Measurements from ENCODE around the gene PSMB1.

The PSMB1 gene

DNA sequence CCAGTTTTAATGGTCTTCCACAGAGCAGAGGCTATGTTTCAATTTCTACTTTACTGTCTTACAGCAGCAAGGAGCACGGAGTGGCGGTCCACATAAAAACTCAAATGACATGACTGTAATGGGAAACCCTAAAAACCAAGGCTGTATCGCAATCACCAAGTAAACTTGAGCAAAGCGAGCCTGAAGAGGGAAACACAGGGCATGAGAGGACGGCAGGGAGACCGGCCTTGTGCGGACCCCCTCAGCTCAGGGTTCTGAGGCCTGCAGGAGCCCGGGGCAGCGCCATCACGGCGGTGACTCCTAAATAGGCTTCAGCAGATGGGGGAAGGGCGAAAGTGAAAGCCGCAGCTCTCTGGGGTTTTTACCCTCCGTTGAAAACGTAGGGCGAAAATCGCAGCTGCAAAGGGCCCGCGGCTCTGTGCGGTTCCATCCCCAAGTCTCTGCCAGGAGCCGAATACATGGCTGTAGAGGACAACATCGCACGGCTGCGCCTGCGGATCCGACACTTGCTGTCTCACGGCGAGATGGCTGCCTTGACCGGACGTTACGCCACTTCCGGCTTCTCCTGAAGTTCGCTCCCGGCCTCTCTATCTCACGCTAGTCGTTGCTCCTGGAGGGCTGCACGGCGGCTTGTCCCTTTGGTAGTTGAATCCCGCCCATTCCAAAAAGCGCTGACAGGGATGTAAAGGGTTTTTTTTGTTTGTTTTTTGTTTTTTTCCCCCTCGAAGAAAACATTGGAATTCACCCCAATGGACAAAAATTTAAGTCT is at the start of gene PSMB1:
TSS of gene PSMB1 (minus strand) at position 543 of the 769 bp plus-strand sequence. CDS start at position 478, 65 bp downstream.
- peak; percentile 57 to 97 (median 92) for DNase-seq

DNA sequence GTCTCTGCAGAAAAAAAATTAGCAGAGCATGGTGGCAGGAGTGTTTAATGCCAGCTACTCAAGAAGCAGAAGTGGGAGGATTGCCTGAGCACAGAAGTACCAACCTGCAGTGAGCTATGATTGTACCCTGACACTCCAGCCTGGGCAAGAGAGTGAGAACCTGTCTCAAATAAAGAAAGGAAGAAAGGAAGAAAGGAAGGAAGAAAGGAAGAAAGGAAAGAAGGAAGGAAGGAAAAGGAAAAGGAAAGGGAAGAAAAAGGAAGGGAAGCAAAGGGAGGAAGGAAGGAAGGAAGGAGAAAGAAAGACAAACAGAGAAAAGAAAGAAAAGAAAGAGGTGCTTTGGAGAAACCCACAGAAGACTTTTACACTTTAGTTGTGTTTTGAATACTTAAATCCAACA is 44.2 kb upstream of the PSMB1 start:
- DNase-seq: no peak

DNA sequence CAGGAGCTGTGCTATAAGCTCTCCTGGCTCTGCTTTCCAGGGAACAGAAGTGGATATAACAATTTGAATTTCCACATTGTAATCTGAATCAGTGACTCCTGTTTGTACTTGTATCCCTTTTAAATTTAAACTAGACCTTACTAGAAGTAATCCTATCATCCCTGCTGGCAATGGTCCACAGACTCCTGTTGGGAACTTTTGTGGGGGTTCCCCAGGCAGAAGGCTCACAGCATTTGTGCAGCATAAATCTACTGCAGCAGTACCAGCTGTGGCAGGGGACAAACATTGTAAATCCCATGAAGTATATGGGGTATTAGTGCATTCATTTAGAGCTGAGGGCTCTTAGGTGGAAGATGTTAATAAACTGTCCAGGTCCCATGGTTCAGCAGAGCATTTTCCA is 43.3 kb upstream of the PSMB1 start:
- no peak for DNase-seq

DNA sequence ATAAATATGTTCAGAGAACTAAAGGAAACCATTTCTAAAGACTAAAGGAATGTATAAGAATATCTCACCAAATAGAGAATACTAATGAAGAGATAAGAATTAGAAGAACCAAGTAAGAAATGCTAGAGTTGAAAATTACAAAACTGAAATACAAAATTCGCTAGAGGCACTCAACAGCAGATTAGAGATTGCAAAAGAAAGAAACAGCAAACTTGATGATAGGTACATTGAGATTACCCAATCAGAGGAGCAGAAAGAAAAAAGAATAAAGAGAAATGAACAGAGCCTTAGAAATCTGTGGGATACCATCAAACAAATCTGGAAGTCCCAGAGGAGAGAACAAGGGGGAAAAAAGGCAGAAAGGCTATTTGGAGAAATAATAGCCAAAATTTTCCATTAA is 37.6 kb upstream of the PSMB1 start:
- no peak for DNase-seq

DNA sequence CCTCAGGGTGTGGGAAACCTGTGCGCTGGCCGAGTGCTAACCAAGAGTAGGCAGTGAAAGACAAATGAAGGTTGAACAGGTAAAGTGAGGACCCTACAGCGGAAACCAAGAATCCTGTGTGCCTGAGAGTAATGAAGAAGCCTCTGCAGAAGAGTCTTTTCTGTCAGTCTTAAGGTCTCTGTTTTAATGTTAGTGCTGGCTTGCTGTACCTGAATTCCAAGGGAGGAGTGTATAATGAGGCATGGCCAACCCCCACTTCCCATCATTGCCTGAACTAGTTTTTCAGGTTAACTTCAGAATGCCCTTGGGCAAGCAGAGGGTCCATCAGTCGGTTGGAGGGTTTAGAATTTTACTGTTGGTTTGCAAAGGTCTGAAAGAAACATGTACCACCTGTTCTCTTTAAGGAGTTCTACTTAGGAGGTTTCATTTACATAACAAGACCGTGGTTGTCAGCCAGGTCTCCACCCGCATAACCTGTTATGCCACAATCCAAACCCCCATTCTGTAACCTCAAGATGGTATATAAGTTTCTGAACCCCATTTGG is 31.9 kb upstream of the PSMB1 start:
- DNase-seq: no peak

DNA sequence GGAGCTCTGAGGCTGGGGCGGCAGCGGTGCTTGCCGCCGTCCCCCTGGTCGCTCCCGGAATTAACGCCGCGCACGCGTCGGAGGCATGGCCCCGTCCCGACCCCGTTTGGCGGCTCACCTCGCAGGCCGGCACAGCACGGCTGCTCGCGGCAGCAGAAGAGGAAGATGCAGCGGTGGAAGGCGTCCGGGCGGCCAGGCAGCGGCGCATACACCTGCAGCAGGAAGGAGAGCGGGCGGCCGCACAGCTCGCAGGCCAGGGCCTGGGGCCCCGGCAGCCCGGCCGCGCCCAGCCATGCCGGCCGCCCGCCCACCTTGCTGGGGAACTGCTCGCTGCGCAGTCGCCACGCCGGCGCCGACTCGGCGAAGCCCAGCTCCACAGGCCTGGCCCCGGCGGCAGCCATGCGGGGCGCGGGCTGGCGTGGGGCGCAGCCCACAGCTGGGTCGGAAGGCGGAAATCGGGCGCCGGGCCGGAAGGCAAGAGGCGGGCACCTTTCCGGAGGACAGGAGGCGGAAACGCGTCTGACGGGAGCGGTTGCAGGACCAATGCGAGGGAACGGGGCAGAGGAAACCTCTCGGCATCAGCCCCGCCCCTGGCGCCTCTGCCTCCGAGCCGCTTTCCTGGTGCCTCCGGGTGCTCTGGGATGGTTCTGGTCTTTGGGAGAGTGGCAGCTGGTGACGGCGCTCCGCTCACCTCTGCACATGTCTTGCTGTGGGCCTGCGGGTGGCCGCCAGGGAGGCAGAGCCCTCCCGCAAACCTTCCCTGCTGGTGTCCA is 31.3 kb upstream of the PSMB1 start, which contains the start of gene PDCD2:
TSS of gene PDCD2 (minus strand) at position 457 of the 773 bp plus-strand sequence. CDS start at position 401, 56 bp downstream.
- DNase-seq: peak; percentile 44 to 93 (median 83)

DNA sequence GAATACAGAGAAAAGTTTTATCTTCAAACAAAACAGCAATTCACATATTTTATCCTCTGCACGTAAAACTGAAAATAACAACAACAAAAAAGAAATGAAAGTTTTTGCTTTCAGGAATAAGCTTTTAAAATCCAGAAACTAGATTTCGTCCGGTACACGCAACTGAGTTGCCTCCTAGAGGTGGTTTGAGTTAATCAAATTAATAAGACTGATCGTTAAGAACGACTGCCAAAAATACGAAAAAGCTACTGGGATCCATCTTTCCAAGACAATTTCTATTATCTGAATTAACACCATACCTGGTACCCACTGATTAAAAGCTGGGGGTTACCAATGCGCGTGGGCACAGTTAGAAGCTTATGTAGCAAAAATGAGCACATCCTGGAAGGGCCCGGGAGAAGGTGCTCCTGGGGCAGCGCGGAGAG is 30.7 kb upstream of the PSMB1 start:
- DNase-seq: peak in 1 of 56 donors; percentile 6

DNA sequence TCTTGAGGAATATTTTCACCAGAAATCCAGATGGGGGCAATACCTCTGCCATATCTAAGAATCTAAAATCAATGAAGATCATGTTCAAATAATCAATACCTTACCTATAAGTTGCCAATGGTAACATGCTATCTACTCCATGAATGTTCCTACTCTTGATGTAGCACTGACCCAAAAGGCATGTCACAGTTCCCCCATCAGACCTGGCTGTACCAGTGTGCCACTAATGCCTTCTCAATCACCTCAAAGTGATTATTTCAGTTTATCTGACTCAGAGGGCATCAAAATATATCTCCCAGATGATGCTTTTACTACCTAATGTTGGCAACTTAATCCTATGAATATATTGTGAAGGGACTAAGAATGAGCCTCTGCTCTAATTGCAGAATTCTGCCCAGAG is 25.8 kb upstream of the PSMB1 start:
- DNase-seq: no peak

DNA sequence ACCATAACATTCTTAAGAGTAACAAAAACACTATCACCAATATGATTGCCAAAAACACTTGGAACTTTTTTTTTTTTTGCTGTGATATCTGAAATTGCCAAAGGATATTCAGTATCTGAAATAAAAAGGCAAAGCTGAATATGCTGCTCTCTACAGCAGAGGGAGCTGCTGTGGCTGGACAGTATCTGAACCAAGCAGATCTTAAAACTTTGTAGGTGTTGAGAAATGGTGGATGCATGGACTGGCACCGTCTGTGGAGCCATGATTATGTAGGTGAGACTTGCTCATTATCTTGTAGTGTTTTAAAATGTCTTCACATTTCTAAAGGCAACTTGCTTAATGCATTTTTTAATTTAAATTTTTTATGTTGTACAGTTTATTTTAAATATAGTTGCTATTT is 22.1 kb upstream of the PSMB1 start:
- DNase-seq: no peak

DNA sequence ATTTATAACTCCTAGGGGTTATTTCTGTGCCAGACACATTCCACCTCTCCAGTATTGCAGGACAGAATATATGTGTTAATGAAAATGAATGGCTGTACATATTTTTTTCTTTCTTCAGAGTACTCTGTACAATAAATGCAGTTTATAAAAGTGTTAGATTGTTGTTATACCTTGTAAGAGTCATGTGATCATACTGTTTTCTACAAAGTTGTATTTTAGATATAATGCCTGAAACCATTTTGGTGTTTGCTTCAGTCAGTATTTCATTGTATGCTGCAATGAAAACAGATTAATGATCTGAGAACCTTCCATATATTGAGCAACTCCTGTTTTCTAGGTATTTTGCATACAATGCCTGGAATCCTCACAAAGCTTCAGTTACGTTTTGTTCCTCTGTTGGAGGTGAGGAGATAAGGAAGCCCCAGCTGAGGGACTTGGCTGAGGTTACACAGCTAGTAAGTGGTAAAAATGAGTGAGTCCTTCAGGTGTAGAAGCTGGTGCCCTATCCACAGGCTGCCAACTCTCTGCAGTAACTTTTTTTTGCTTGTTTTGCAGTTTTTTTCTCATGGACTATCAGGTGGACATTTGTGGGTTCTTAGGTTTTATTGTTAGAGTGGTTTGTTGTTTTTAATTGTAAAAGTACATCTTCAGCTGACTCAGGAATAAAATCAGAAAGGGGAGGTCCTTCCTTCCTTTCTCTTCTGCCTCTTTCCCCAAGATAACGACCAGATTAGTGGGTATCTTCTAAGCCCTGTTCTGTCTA is 19.8 kb upstream of the PSMB1 start:
- no peak for DNase-seq

DNA sequence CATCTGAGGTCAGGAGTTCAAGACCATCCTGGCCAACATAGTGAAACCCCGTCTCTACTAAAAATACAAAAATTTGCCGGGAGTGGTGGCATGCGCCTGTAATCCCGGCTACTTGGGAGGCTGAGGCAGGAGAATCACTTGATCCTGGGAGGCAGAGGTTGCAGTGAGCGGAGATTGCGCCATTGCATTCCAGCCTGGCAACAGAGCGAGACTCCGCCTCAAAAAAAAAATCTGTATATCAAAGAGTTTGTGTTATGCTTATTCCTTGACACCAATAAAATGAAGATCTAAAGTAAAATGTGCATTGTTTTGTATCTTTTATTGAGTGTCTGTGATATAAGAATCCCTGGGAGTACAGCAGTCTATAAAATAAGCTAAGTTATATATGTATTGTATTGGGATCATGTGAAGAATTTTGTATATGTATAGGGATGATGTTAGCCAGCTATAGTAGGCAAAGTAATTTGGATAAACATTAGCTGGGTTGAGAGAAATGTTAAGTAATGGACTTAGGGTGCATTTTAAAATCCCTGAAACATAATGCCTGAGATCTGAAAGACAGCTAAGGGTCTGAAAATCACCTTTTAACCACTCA is 11.9 kb upstream of the PSMB1 start:
- no peak for DNase-seq

DNA sequence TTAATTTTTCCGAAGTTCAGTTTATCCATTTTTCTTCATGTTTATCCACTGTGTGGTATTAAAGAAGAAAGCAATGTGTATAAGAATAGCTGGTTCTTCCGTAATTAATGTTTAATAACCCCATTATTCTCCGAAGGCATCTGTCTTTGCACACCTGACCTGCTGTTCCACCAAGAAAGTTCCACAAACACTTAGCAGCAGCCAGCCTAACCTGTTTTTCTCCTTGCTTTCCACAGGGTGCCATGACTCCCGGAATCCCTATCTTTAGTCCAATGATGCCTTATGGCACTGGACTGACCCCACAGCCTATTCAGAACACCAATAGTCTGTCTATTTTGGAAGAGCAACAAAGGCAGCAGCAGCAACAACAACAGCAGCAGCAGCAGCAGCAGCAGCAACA is 8.4 kb upstream of the PSMB1 start:
- DNase-seq: no peak

DNA sequence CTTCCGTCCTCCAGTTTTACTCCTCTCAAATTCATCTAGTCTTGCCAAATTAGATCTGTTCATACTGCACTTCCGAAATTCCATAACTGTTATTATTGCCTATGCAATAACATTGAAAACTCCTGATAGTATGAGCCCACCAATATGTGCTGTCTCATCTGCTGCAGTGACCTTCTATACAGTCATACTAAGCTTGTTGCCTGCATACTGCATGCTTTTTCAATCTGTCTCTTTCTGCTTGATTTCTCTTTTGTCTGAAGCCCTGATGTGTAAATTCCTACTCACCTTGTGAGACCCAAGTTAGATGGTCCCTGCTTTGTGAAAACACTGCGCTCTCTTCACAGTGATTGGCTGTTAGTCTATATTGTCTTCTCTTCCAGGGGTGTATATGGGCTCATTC is 2.2 kb upstream of the PSMB1 start:
- DNase-seq: no peak

DNA sequence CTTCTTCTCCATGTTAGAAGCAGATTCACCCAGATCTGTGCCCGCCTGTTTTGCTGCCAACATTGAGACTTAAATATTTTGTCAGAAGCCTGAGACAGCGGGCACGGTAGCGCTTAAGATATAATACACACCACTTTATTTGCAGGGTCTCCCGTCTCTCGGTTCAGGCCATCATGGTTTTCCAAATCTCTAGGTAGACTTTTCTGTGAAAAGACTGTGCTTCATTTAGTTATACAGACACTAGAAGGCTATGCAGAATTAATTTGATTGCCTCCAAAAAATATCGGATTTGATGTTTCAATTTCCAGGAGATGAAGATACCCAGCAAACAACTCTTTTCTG is 1.7 kb upstream of the PSMB1 start:
- no peak for DNase-seq

DNA sequence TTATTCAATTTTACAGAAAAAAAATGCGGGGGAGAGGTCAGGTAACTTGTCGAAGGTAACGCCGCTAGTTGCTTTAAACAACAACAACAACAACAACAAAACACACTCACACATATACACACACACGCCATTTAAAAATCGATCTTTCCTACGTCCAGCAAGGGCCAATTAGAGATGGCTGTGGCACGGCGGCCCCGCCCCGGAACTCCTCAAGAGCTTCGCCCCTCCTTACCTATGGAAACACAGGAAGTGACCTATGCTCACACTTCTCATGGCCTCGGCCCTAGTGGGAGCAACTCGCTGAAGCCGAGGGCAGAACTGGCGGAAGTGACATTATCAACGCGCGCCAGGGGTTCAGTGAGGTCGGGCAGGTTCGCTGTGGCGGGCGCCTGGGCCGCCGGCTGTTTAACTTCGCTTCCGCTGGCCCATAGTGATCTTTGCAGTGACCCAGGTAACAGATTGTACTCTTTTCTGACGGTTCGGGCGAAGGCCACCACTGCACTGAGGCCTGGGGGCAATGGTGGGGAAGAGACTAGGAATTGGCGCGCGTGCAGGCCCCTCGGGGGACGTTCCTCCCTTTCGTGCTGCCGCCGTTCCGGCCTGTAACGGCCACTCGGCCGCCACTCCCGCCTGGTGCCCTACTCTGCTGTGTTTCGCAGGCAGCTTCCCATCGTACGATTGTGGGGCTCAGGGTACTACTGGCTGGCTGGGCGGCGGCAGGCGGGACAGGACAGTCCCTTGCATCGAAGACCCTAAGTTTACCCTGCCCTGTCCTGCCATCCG is 1.1 kb upstream of the PSMB1 start, which contains the start of gene TBP:
TSS of gene TBP (plus strand) at position 357 of the 783 bp plus-strand sequence. CDS start 2,661 bp downstream, outside the sequence.
- DNase-seq: peak; percentile 66 to 99 (median 96)

DNA sequence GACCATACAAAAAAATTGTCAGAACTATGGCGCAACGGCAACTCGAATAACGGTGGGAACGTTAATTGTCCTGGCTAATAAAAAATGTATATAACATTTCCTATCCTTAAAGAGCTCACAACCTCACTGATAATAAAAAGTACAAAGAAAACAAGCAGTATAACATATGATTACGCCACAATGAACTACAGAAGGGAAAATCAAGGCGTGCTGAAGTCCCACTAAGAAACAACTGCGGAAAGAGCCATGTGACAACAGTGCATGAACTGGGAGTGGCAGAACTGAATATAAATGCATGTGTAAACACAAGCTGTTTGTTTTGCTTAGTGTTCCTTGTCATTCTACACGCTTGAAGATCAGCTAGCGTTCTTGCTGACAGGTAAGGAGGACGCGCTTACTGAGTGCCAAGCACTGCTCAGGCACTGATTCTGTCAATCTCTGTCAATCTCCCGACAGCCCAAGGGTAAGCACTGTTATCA is 466 bp upstream of the PSMB1 start:
- DNase-seq: peak in 15 of 56 donors; percentile 33 to 81 (median 58)

DNA sequence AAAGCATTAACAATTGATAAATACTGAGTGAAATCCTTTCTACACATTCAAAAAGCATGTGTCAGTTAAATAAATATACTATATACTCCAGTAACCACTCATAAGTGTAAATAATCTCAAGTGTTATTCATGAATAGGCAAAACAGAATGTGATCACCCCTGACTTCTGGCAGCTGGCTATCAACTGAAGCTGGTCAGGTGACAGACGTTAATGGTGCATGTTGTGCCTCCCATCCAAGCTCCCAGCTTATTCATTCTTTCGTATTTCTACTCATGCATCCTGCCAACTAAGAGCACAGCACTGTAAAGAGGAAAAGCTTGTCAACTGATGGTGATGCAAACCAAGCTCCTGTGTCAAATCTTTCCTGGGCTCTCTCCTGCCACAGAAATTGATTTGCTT is 7.7 kb downstream of the PSMB1 start:
- DNase-seq: no peak

DNA sequence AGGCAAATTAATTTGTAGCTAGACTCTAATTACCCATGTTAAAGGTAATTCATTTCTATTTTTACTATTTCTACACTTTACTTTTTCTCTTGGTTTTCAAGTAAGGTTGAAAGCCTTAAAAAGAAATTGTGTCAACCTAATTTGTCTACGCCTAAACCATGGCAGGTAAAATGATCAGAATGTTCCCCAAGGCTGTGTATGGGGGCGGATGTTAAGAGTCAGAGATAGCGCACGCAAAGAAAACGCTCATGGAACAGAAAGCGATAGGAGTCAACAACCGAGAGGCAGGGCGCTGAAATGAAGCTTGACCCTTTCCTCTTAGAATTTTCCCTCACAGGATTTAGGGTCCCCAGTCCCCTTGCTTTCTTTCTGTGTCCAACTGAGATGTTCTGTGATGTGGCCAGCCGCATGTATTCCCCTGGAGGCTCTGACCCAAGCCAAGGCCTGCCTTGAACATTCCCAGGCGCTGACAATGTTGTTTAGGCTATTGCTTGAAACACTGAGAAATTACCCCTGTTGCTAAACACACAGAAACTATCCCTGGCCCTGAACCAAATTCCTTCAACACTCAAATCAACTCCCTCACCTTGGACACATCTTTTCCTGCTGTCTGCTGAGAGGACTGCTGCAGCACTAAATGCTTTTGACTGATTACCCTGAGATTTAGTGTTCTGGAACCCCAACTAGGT is 10.9 kb downstream of the PSMB1 start:
- no peak for DNase-seq

DNA sequence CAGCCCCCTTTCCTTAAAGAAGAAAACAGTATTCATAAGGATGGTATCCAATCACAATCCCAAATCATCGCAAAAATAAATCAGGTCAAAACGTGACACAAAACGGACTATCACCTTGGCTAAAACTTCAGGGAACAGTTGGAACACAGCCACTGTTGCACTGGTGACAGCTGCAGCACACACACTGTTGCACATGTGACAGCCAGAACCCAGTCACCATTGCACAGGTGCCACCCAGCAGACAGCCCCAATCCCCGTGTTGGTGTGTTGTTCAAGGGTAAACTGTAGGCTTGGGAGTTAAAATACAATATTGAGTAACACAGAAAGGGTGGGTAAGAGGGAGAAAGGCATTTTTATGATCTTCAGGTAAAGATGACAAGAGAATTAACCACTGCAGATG is 15.8 kb downstream of the PSMB1 start:
- no peak for DNase-seq

Data from amygdala (tissue), 56 donors.